GM21529 (cell line): ENCODE results near the gene ANKHD1.

ENCODE experiments used
- ATAC-seq: cut with Tn5 transposase; IDR thresholded peaks from one replicate; pipeline ENCODE4 v1.9.1; 2021; ENCODE audit not compliant: unreplicated experiment

ANKHD1 gene, protein sequence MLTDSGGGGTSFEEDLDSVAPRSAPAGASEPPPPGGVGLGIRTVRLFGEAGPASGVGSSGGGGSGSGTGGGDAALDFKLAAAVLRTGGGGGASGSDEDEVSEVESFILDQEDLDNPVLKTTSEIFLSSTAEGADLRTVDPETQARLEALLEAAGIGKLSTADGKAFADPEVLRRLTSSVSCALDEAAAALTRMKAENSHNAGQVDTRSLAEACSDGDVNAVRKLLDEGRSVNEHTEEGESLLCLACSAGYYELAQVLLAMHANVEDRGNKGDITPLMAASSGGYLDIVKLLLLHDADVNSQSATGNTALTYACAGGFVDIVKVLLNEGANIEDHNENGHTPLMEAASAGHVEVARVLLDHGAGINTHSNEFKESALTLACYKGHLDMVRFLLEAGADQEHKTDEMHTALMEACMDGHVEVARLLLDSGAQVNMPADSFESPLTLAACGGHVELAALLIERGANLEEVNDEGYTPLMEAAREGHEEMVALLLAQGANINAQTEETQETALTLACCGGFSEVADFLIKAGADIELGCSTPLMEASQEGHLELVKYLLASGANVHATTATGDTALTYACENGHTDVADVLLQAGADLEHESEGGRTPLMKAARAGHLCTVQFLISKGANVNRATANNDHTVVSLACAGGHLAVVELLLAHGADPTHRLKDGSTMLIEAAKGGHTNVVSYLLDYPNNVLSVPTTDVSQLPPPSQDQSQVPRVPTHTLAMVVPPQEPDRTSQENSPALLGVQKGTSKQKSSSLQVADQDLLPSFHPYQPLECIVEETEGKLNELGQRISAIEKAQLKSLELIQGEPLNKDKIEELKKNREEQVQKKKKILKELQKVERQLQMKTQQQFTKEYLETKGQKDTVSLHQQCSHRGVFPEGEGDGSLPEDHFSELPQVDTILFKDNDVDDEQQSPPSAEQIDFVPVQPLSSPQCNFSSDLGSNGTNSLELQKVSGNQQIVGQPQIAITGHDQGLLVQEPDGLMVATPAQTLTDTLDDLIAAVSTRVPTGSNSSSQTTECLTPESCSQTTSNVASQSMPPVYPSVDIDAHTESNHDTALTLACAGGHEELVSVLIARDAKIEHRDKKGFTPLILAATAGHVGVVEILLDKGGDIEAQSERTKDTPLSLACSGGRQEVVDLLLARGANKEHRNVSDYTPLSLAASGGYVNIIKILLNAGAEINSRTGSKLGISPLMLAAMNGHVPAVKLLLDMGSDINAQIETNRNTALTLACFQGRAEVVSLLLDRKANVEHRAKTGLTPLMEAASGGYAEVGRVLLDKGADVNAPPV (N-terminal part only)

DNA sequence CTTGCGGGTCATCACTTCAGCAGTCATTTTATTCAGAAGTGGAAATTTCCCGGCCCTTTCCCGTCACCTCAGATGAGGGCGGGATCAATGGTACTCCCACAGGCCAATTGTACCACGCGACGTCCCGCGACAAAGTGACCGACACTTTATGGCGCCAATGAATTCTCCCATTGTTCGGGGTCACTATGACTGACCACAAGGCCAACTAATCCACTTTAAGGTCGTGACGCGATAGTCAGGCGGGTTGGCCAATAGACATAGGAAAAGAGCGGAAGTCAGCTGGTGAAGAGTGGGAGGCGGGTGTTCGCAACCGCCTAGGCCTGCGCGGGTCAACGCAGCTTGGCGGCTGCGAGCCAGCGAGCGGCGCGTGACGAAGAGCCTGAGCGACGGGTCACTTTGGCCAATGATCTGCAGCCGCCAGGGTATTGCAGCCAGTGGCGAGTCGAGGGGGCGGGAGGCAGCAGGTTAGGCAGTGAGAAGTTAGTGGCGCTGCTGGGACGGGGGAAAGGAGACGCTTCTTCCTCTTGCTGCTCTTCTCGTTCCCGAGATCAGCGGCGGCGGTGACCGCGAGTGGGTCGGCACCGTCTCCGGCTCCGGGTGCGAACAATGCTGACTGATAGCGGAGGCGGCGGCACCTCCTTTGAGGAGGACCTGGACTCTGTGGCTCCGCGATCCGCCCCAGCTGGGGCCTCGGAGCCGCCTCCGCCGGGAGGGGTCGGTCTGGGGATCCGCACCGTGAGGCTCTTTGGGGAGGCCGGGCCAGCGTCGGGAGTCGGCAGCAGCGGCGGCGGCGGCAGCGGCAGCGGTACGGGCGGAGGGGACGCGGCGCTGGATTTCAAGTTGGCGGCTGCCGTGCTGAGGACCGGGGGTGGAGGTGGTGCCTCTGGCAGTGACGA is at the start of gene ANKHD1:
Gene ANKHD1 (plus strand): TSS at position 472 of the 896 bp plus-strand sequence. CDS start 135 bp downstream, at position 607.
- peak; percentile 85 for ATAC-seq

DNA sequence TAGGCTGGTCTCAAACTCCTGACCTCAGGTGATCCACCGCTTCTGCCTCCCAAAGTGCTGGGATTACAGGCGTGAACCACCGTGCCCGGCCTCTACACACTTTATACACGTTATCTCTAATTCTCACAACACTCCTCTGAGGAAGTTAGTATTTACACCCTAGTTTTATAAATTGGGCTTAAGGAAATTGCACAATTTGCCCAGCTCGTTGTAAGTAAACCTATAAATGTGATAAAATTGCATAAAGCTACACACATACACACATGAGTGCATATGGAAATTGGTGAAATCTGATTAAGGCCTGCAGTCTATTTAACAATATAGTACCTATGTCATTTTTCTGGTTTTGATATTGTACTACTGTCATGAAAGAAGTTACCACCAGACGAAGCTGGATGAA is 46.1 kb upstream of the ANKHD1 start:
- no peak for ATAC-seq

DNA sequence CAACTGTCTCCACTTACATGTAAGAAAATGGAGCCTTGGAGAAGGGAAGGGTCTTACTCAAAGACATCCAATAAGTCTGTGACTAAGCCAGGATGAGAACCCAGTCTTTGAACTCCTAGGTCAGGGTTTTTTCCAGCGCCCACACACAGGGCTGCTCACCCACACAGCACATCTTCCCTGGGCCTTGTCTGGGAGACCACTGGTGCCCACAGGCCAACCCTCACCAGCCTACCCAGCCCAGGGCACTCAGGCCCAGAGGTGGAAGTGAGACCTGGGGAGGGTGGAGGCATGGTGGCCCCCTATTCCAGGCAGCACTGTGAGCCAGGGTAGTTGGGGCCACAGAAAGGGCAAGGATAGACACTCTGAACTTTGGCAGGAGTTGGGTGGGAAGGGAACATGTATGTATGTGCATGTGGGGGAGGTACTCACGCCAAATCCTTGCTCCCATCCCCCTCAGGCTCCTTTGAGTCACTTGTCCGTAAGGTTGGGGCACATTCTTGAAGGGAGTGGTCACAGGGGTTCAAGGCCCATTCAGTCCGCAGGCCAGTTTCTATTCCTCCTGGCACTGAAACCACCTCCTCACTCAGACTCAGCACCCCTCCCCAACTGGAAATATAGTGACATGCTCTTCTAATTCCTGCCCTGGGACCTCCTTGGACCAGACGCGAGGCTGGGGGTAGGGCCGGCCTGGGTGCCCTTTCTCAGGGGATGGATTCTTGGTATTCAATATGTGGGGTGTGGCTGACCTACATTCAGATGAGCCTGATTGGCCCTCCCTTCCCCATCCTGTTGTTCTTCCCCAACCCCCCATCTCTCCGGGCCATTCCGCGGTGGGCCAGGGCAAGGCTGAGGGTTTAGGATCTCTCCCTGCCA is 44.5 kb upstream of the ANKHD1 start:
- ATAC-seq: peak; percentile 18

DNA sequence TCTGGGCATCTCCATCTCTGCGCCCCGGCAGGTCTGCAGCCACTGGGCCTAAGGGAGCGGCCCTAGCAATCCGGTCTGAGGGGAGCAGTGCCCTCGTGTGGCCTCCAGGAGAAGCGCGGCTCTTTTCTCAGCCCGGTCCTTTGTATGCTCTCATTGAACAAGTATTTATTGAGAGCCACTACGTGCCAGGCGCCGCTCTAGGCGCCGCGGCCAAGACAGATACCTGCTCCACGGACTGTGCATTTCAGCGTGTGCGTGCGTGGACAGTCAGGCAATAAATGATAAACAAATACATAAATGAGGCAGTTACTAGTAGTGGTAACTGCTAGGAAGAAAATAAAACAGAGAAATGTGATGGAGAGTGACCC is 43.9 kb upstream of the ANKHD1 start:
- ATAC-seq: peak; percentile 96

DNA sequence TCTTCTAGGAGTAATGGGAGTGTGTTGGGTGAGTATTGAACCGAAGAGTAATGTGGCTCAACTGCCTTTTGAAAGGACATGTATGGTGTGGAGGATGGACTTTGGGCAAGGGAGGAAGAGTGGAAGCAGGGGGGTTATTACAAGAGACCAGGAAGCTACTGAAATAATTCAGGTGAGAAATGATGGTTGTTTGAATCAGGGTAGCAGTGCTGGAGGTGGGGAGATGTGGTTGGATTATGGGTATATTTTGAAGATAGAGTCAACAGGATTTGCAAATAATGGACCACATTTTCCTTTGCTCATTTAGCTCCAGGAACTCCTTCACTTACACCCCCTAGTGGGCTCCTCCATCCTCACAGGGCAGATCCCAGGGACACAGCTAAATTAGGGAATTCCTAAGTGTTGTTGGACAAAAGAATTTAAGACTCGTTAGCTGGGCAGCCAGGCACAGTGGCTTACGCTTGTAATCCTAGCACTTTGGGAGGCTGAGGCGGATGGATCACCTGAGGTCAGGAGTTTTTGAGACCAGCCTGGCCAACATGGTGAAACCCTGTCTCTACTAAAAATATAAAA is 42.8 kb upstream of the ANKHD1 start:
- ATAC-seq: no peak

DNA sequence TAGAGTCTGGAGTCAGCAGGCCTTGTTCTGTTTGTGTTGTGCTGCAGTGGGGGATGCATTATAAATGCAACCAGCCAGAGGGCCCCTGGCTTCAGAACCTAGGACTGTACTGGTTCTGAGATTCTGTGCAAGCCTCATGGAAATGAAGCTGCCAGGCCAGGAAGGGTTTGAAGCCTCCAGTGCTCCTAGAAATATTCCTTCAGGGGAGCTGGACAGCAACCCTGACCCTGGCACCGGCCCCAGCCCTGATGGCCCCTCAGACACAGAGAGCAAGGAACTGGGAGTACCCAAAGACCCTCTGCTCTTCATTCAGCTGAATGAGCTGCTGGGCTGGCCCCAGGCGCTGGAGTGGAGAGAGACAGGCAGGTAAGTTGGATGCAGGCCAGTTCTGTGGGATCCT is 41.5 kb upstream of the ANKHD1 start, which contains the start of gene SLC4A9:
Gene SLC4A9 (plus strand): TSS at position 94 of the 400 bp plus-strand sequence. CDS start 43 bp downstream, at position 137.
- no peak for ATAC-seq

DNA sequence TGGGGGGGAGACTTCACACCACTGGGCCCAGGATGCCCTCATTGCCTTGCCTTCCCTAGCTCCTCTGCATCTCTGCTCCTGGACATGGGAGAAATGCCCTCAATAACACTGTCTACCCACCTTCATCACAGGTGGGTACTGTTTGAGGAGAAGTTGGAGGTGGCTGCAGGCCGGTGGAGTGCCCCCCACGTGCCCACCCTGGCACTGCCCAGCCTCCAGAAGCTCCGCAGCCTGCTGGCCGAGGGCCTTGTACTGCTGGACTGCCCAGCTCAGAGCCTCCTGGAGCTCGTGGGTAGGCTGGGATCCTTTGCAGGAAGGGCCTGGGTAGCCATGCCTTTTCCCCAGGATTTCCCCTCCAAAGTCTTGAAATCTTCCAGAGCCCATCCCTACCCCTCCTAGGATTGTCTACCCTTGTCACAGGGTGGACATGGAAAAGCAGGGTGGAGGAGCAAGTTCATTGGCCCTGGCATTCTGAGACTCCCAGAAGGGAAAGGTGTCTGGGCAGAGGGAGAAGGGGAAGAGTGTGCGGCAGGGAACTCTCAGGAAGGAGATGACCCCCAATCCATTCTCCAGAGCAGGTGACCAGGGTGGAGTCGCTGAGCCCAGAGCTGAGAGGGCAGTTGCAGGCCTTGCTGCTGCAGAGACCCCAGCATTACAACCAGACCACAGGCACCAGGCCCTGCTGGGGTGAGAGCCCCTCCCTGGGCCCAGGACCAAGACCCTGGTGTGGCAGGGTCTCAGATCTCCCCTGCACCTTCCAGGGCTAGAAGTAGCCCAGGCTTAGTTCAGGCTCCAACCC is 40.8 kb upstream of the ANKHD1 start:
- no peak for ATAC-seq

DNA sequence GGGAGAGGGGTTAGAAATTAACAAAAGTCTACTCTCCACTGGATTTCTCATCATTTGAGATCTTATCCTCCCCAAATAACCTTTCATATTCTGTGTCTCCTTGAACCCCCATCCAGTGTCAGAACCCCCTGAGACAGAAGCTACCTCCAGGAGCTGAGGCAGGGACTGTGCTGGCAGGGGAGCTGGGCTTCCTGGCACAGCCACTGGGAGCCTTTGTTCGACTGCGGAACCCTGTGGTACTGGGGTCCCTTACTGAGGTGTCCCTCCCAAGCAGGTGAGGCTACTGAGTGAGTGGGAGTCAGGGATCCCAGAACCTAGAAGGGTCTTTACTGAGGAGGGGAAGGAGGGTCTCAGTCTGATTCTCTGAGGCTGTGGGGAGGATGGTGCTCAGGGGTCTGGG is 39.7 kb upstream of the ANKHD1 start:
- ATAC-seq: no peak

DNA sequence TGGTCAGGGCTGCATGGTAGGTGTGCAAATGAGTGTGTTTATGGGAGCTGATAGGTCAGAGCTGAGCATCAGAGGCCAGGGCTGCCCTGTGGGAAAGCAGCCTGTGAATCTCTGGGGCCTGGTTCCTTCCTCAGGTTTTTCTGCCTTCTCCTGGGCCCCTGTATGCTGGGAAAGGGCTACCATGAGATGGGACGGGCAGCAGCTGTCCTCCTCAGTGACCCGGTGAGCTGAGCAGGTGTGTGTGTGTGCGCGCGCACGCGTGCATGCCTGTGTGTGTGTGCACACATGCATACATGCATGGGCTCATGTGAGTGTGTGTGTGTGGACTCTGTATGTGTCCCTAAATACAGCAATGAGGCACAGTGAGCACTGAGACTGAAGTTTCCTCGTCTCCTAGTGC is 39.3 kb upstream of the ANKHD1 start:
- ATAC-seq: no peak

DNA sequence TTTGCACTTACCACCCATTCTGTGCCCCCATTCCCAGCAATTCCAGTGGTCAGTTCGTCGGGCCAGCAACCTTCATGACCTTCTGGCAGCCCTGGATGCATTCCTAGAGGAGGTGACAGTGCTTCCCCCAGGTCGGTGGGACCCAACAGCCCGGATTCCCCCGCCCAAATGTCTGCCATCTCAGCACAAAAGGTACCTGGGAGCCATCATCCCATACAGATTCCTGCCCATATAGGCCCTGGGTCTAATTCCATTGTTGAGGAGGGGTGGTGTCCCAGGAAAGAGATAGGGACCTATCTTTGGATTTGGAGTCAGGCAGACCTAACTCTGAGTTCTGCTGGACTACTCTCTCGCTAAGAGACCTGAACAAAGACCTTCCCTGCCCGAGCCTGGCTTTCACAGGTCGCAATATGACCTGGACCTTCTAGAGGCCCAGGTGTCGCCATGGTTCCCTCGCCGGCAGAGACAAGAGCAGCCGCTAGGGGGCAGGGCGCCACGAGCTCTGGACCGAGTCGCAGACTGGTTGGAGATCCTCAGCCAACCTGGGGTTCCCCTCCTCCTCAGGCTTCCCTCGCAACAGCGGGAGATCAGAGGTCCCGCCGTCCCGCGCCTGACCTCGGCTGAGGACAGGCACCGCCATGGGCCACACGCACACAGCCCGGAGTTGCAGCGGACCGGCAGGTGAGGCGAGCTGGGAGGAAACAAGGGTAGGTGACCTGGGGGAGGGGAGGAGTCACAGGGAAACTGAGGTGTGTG is 38.6 kb upstream of the ANKHD1 start:
- peak; percentile 93 for ATAC-seq

DNA sequence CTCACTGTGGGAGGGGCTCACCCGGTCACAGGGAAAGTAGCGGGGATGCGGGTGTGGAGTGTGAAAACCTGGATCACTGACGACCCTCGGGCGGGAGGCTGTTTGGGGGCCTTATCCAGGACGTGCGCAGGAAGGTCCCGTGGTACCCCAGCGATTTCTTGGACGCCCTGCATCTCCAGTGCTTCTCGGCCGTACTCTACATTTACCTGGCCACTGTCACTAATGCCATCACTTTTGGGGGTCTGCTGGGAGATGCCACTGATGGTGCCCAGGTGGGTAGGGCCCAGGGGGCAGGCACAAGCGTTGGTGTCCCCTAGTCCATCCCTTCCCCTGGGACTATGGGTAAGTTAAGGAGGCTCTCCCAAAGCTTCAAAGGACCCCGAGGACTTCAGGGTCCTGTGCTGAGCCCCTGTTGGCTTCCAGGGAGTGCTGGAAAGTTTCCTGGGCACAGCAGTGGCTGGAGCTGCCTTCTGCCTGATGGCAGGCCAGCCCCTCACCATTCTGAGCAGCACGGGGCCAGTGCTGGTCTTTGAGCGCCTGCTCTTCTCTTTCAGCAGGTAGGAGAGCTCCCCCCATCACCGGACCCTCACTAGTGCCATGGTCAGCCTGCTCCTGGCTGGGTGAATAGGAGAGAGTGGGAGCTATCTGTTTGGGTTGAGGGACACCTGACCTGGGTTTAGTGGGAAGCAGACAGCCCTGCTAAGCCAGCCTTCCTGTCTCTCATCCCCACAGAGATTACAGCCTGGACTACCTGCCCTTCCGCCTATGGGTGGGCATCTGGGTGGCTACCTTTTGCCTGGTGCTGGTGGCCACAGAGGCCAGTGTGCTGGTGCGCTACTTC is 37.8 kb upstream of the ANKHD1 start:
- ATAC-seq: no peak

DNA sequence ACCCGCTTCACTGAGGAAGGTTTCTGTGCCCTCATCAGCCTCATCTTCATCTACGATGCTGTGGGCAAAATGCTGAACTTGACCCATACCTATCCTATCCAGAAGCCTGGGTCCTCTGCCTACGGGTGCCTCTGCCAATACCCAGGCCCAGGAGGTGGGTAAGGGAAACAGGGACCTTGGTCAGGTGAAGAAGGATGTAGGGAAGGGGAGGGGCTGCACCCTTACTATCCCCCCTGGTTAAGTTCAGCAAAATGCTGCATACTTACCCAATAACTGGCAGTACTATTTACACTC is 37.2 kb upstream of the ANKHD1 start:
- no peak for ATAC-seq

DNA sequence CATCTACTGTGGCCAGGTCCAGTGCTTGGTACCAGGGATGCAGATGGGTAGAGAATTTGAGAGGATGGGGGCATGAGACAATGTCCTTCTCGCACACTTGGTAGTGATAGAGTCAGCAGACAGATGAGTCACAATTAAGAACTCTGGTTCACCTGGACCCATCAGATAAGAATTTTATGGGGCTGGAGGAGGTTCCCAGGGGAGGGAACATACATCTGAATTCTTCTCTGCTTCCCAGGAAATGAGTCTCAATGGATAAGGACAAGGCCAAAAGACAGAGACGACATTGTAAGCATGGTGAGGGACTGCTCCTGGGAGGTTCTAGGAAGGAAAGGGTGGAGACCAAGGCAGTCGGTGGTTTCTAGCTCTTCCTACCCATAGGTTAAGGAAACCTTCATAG is 36.4 kb upstream of the ANKHD1 start:
- no peak for ATAC-seq

DNA sequence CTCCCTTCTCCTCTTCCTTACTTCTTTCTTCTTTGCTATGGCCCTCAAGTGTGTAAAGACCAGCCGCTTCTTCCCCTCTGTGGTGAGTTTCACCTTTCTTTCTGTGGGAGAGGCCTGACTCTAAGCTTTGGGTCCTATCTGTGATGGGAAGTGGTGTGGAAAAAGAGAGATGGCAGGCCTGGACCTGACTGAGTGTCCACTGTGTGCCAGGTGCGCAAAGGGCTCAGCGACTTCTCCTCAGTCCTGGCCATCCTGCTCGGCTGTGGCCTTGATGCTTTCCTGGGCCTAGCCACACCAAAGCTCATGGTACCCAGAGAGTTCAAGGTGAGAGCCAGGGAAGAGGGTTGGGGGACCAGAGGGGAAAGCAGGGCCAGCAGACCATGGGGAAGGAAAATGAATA is 35.7 kb upstream of the ANKHD1 start:
- no peak for ATAC-seq

DNA sequence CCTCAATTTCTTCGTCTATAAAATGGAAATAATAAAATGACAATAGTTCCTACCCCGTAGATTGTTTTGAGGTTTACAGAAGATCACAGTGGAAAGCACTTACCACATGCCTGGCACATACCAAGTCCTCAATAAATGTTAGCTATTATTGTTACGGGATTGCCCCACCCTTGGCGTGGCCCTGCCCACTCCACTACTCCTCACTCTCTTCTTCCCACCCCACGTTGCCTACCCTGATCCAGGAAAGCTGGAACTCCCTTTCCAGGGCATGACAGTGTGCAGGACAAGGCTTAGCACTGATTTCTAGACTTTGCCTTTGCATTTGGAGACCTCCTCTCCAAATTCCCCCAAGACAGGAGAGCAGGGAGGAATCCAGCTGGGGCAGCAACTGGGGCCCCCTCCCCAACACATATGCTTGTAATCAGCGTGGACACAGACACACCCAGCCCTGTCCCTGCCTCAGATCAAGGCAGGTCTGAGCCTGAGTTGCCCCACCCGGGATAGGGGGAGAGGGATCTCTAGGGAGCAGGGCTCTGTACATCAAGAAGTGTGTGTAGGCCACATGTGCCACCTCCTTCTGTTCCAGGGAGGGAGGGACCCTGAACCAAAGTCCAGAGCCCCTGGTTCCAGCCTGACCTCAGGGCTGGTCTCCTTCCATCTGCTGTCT is 34.9 kb upstream of the ANKHD1 start:
- no peak for ATAC-seq
